Lower leg skin (tissue), 3 donors: Measurements from ENCODE around the gene FGFRL1.

Experiments
- POLR2A ChIP-seq, 2 donors: fragments of 450-650 bp; IDR thresholded peaks; one replicate each; pipeline ENCODE4 v1.6.1; 2016 to 2017; ENCODE audit warnings: antibody characterized with exemption in 2 of 2, mild to moderate bottlenecking in 1 of 2, moderate library complexity in 1 of 2
- TF ChIP-seq, protein P1 (sequence below), 3 donors: fragments of 450-650 bp; IDR thresholded peaks; one replicate each; pipeline ENCODE4 v1.5.1; 2016; ENCODE audit warnings: antibody characterized with exemption in 3 of 3, mild to moderate bottlenecking in 3 of 3, moderate library complexity in 2 of 3

GRCh38 chr4:1039493-1040343 lies 28.3 kb downstream of the FGFRL1 start:
- TF ChIP-seq, protein P1, sequence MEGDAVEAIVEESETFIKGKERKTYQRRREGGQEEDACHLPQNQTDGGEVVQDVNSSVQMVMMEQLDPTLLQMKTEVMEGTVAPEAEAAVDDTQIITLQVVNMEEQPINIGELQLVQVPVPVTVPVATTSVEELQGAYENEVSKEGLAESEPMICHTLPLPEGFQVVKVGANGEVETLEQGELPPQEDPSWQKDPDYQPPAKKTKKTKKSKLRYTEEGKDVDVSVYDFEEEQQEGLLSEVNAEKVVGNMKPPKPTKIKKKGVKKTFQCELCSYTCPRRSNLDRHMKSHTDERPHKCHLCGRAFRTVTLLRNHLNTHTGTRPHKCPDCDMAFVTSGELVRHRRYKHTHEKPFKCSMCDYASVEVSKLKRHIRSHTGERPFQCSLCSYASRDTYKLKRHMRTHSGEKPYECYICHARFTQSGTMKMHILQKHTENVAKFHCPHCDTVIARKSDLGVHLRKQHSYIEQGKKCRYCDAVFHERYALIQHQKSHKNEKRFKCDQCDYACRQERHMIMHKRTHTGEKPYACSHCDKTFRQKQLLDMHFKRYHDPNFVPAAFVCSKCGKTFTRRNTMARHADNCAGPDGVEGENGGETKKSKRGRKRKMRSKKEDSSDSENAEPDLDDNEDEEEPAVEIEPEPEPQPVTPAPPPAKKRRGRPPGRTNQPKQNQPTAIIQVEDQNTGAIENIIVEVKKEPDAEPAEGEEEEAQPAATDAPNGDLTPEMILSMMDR (IDR thresholded peaks at IDR 0.05): no peak
- TF ChIP-seq POLR2A (IDR thresholded peaks at IDR 0.05): no peak
